NCI-H69 (cell line): Measurements from ENCODE around the gene IFT122.

Experiments
- DNase-seq: peaks from one replicate; lab custom pipeline; 2025; lab: John Stamatoyannopoulos, UW

IFT122 gene

GRCh38 chr3:129519449-129519848 lies 79.4 kb downstream of the IFT122 start:
- DNase-seq = no peak

GRCh38 chr3:129519896-129520715 lies 80.1 kb downstream of the IFT122 start:
- no peak for DNase-seq

- DNase-seq = no peak
These were observed 80.9 kb downstream of the IFT122 start for GRCh38 chr3:129520960-129521359.

GRCh38 chr3:129521611-129522010 lies 81.6 kb downstream of the IFT122 start:
- peak; percentile 50 for DNase-seq

- no peak for DNase-seq
These were observed 82.9 kb downstream of the IFT122 start for GRCh38 chr3:129522953-129523352.

GRCh38 chr3:129524081-129524480 lies 84.1 kb downstream of the IFT122 start:
- DNase-seq = peak; percentile 2

- no peak for DNase-seq
These were observed 85.4 kb downstream of the IFT122 start for GRCh38 chr3:129525341-129525968.

- DNase-seq = peak; percentile 31
These were observed 86.3 kb downstream of the IFT122 start for GRCh38 chr3:129526121-129526900.

GRCh38 chr3:129527262-129527661 lies 87.2 kb downstream of the IFT122 start:
- DNase-seq = no peak

- DNase-seq = no peak
These were observed 88.6 kb downstream of the IFT122 start, which contains the start of gene RHO for GRCh38 chr3:129528589-129529100. TSS of gene RHO (plus strand) at chr3:129528639. CDS start at chr3:129528734, 95 bp downstream.

- DNase-seq = no peak
These were observed 89.6 kb downstream of the IFT122 start for GRCh38 chr3:129529436-129530210.

- no peak for DNase-seq
These were observed 90.3 kb downstream of the IFT122 start for GRCh38 chr3:129530251-129530791.

GRCh38 chr3:129530821-129531220 lies 90.8 kb downstream of the IFT122 start:
- DNase-seq = no peak

- DNase-seq = no peak
These were observed 91.7 kb downstream of the IFT122 start for GRCh38 chr3:129531699-129532098.

- no peak for DNase-seq
These were observed 92.2 kb downstream of the IFT122 start for GRCh38 chr3:129532261-129532660.

- DNase-seq = no peak
These were observed 93.4 kb downstream of the IFT122 start for GRCh38 chr3:129533406-129533805.

- peak; percentile 30 for DNase-seq
These were observed 94.5 kb downstream of the IFT122 start for GRCh38 chr3:129534428-129535027.

- DNase-seq = no peak
These were observed 95.1 kb downstream of the IFT122 start for GRCh38 chr3:129535075-129535474.

GRCh38 chr3:129536374-129536667 lies 96.3 kb downstream of the IFT122 start:
- peak; percentile 3 for DNase-seq

GRCh38 chr3:129536804-129537203 lies 96.8 kb downstream of the IFT122 start:
- no peak for DNase-seq

- no peak for DNase-seq
These were observed 99.2 kb downstream of the IFT122 start for GRCh38 chr3:129539206-129539605.
